HEK293 (cell line): Measurements from ENCODE around the gene MACF1.

ENCODE experiments used
- CTCF ChIA-PET: fragments of 350-600 bp; formaldehyde crosslinking; extraction: SDS; loops from one replicate; lab custom pipeline; 2021; ENCODE audit warnings: antibody characterized with exemption; lab: Yijun Ruan, JAX
- POLR2A ChIA-PET: fragments of 300-600 bp; formaldehyde crosslinking; extraction: SDS; loops from one replicate; lab custom pipeline; 2020; ENCODE audit warnings: antibody characterized with exemption, inconsistent platforms; lab: Yijun Ruan, JAX
- H3K27ac ChIP-seq: fragments of 200-500 bp; sonication (Bioruptor generic); 2 replicates; pipeline ENCODE4 v1.5.1; 2014; ENCODE audit warnings: low read depth, low read length, control low read depth, inconsistent platforms; ENCODE audit errors: extremely low read depth
- H3K36me3 ChIP-seq, 2 experiments: fragments of 200-500 bp in 1 of 2; sonication (Bioruptor generic) in 1 of 2; 1 replicate in 1 of 2; 2 replicates in 1 of 2; pipeline ENCODE4 v1.5.1; 2014 to 2017; ENCODE audit warnings: inconsistent platforms in 2 of 2, low read length in 2 of 2; ENCODE audit not compliant: control insufficient read depth in 2 of 2, insufficient read depth in 1 of 2
- H3K4me1 ChIP-seq: fragments of 200-500 bp; sonication (Bioruptor generic); 2 replicates; pipeline ENCODE4 v1.5.1; 2014; ENCODE audit warnings: mild to moderate bottlenecking, low read length, inconsistent platforms; ENCODE audit not compliant: control insufficient read depth, insufficient read depth
- H3K4me3 ChIP-seq: 2 replicates; pipeline ENCODE4 v1.5.1; 2011; ENCODE audit warnings: low read depth, mild to moderate bottlenecking, control low read depth, low read length, moderate library complexity
- H3K9me3 ChIP-seq: fragments of 200-500 bp; sonication (Bioruptor generic); 2 replicates; pipeline ENCODE4 v1.5.1; 2014; ENCODE audit warnings: low read depth, low read length, inconsistent platforms; ENCODE audit not compliant: control insufficient read depth, insufficient read depth
- HOXA7 ChIP-seq: sonication (generic); formaldehyde crosslinking; IDR thresholded peaks from 2 replicates; pipeline ENCODE4 v1.8.1; 2022; ENCODE audit warnings: missing genetic modification reagents, borderline replicate concordance
- OSR2 ChIP-seq: fragments of 450-650 bp; formaldehyde crosslinking; IDR thresholded peaks from 2 replicates; pipeline ENCODE4 v1.5.1; 2016; ENCODE audit warnings: missing biosample characterization, missing genetic modification characterization
- PRDM6 ChIP-seq: fragments of 450-650 bp; formaldehyde crosslinking; IDR thresholded peaks from 2 replicates; pipeline ENCODE4 v1.5.1; 2017; ENCODE audit warnings: missing biosample characterization, missing genetic modification characterization
- SP3 ChIP-seq: fragments of 450-650 bp; formaldehyde crosslinking; IDR thresholded peaks from 2 replicates; pipeline ENCODE4 v1.5.1; 2016; ENCODE audit warnings: missing biosample characterization, missing genetic modification characterization
- TRIM28 ChIP-seq: IDR thresholded peaks from 2 replicates; pipeline ENCODE4 v1.6.1; 2011; ENCODE audit warnings: low read length, control low read depth, borderline replicate concordance
- ZBTB20 ChIP-seq: fragments of 450-650 bp; formaldehyde crosslinking; IDR thresholded peaks from 2 replicates; pipeline ENCODE4 v1.5.1; 2016; ENCODE audit warnings: missing biosample characterization, missing genetic modification characterization
- ZBTB48 ChIP-seq: fragments of 450-650 bp; formaldehyde crosslinking; IDR thresholded peaks from 2 replicates; pipeline ENCODE4 v1.5.1; 2016; ENCODE audit warnings: missing biosample characterization, missing genetic modification characterization
- ZBTB6 ChIP-seq: fragments of 450-650 bp; formaldehyde crosslinking; IDR thresholded peaks from 2 replicates; pipeline ENCODE4 v1.5.1; 2017; ENCODE audit warnings: missing biosample characterization, missing genetic modification characterization
- ZIC2 ChIP-seq: fragments of 450-650 bp; formaldehyde crosslinking; IDR thresholded peaks from 2 replicates; pipeline ENCODE4 v1.5.1; 2016; ENCODE audit warnings: missing biosample characterization, missing genetic modification characterization
- ZNF121 ChIP-seq: fragments of 450-650 bp; formaldehyde crosslinking; IDR thresholded peaks from 2 replicates; pipeline ENCODE4 v1.5.1; 2016; ENCODE audit warnings: missing biosample characterization, missing genetic modification characterization
- ZNF133 ChIP-seq: fragments of 450-650 bp; formaldehyde crosslinking; IDR thresholded peaks from 2 replicates; pipeline ENCODE4 v1.5.1; 2016; ENCODE audit warnings: missing biosample characterization, missing genetic modification characterization
- ZNF140 ChIP-seq: fragments of 450-650 bp; formaldehyde crosslinking; IDR thresholded peaks from 2 replicates; pipeline ENCODE4 v1.5.1; 2016; ENCODE audit warnings: missing biosample characterization, missing genetic modification characterization
- ZNF19 ChIP-seq: fragments of 450-650 bp; formaldehyde crosslinking; IDR thresholded peaks from 2 replicates; pipeline ENCODE4; 2016; ENCODE audit warnings: missing biosample characterization, missing genetic modification characterization, low read depth
- ZNF202 ChIP-seq: fragments of 450-650 bp; formaldehyde crosslinking; IDR thresholded peaks from 2 replicates; pipeline ENCODE4 v1.5.1; 2016; ENCODE audit warnings: missing biosample characterization, missing genetic modification characterization, borderline replicate concordance
- ZNF23 ChIP-seq: fragments of 450-650 bp; formaldehyde crosslinking; IDR thresholded peaks from 2 replicates; pipeline ENCODE4 v1.5.1; 2016; ENCODE audit warnings: missing biosample characterization, missing genetic modification characterization, borderline replicate concordance
- ZNF26 ChIP-seq: fragments of 450-650 bp; formaldehyde crosslinking; IDR thresholded peaks from 2 replicates; pipeline ENCODE4 v1.5.1; 2016; ENCODE audit warnings: missing biosample characterization, missing genetic modification characterization
- ZNF311 ChIP-seq: fragments of 450-650 bp; formaldehyde crosslinking; IDR thresholded peaks from 2 replicates; pipeline ENCODE4 v1.5.1; 2017; ENCODE audit warnings: missing biosample characterization, missing genetic modification characterization, borderline replicate concordance
- ZNF37A ChIP-seq: fragments of 450-650 bp; IDR thresholded peaks from 2 replicates; pipeline ENCODE4 v1.5.1; 2018; ENCODE audit warnings: missing biosample characterization, missing genetic modification characterization
- ZNF416 ChIP-seq: fragments of 450-650 bp; formaldehyde crosslinking; IDR thresholded peaks from 2 replicates; pipeline ENCODE4 v1.5.1; 2016; ENCODE audit warnings: missing biosample characterization, missing genetic modification characterization
- ZSCAN18 ChIP-seq: fragments of 450-650 bp; formaldehyde crosslinking; IDR thresholded peaks from 2 replicates; pipeline ENCODE4 v1.5.1; 2016; ENCODE audit warnings: missing biosample characterization, missing genetic modification characterization
- TF ChIP-seq, protein P1 (sequence below): fragments of 450-650 bp; formaldehyde crosslinking; IDR thresholded peaks from 2 replicates; pipeline ENCODE4 v1.5.1; 2016; ENCODE audit warnings: missing biosample characterization, missing genetic modification characterization

The MACF1 gene

DNA sequence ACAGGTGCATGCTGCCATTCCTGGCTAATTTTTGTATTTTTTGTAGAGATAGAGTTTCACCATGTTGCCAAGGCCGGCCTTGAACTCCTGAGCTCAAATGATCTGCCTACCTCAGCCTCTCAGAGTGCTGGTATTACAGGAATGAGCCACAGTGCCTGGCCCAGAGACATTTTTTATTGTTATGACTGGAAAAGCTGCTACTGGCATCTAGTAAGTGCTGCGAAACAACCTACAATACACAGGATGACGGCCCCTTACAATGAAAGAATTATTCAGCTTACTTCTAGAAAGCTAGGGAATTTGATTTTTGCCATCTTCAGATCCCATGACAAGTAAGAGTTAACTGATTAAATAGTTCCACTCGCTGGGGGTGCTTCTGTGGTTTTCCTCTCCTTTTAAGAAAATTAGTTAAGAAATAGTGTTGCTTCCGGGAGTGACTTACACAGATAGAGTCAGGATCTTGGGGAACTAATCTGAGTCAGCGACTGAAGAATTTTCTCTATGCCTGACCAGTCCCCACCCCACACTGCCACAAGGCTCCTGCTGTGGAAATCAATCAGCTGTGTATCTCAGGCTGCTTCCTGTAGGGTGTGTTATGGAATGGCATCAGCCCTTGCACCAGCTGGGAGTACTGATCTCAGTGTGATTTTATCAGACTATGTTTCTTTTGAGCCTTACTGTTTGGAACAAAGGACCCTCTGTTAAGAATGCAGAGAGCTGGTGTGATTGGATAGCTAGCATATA lies 194.0 kb downstream of the MACF1 start (continued):
- no peak for TF ChIP-seq ZNF311 (tag by site-specific recombination)
- TF ChIP-seq HOXA7 (CRISPR knock-in tag) = no peak
- TF ChIP-seq ZSCAN18 (tag by site-specific recombination) = no peak
- TF ChIP-seq, protein P1, sequence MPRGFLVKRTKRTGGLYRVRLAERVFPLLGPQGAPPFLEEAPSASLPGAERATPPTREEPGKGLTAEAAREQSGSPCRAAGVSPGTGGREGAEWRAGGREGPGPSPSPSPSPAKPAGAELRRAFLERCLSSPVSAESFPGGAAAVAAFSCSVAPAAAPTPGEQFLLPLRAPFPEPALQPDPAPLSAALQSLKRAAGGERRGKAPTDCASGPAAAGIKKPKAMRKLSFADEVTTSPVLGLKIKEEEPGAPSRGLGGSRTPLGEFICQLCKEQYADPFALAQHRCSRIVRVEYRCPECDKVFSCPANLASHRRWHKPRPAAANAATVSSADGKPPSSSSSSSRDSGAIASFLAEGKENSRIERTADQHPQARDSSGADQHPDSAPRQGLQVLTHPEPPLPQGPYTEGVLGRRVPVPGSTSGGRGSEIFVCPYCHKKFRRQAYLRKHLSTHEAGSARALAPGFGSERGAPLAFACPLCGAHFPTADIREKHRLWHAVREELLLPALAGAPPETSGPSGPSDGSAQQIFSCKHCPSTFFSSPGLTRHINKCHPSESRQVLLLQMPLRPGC (tag by site-specific recombination) = peak; percentile 56; the same call in 1 of the 2 replicates
- TF ChIP-seq ZBTB48 (tag by site-specific recombination) = peak; percentile 46; the same call in 1 of the 2 replicates
- peak; percentile 38 for TF ChIP-seq OSR2 (tag by site-specific recombination)
- TF ChIP-seq PRDM6 (tag by site-specific recombination) = peak; percentile 55

GRCh38 chr1:39401106-39401505 lies 196.6 kb downstream of the MACF1 start:
- H3K36me3 ChIP-seq = no peaks in the 10 kb centered on the region
- no peak overlapping the region for H3K4me3 ChIP-seq
- no peak for TF ChIP-seq ZNF121 (tag by site-specific recombination)
- TF ChIP-seq ZNF416 (tag by site-specific recombination) = no peak
- no peak for TF ChIP-seq TRIM28
- no peak for TF ChIP-seq ZIC2
- no peak for TF ChIP-seq ZNF140 (tag by site-specific recombination)
- TF ChIP-seq ZBTB6 = no peak
- TF ChIP-seq ZNF37A = no peak
- no peak for TF ChIP-seq ZNF19 (tag by site-specific recombination)
- TF ChIP-seq ZNF133 (tag by site-specific recombination) = no peak
- no peak for TF ChIP-seq ZNF202 (tag by site-specific recombination)
- no peak for TF ChIP-seq SP3 (tag by site-specific recombination)
- TF ChIP-seq ZNF26 (tag by site-specific recombination) = no peak
- no peak for TF ChIP-seq ZNF23 (tag by site-specific recombination)
- TF ChIP-seq ZBTB20 (tag by site-specific recombination) = no peak
- no peaks in the 10 kb centered on the region for H3K9me3 ChIP-seq
- no peak overlapping the region for H3K27ac ChIP-seq
- ChIA-PET CTCF (interaction anchor here (0.6 to 3.8 kb wide), 6 partner anchors 10 to 208 kb away, joined by 3 to 27 read pairs (median 4); no protein-coding TSS in a partner anchor), POLR2A (no interaction called here)
- peaks cover 6% of the 10 kb centered on the region; the same call in 1 of the 2 replicates for H3K4me1 ChIP-seq
